ENCODE measurements around the gene SMG5. TPM values are rescaled to one million over a fixed set of nuclear protein-coding genes. Genes with fewer than 3 reads are reported as not detected.

SMG5 gene
- total RNA-seq, 1 donor from 2014 or later, result 114 TPM

DNA sequence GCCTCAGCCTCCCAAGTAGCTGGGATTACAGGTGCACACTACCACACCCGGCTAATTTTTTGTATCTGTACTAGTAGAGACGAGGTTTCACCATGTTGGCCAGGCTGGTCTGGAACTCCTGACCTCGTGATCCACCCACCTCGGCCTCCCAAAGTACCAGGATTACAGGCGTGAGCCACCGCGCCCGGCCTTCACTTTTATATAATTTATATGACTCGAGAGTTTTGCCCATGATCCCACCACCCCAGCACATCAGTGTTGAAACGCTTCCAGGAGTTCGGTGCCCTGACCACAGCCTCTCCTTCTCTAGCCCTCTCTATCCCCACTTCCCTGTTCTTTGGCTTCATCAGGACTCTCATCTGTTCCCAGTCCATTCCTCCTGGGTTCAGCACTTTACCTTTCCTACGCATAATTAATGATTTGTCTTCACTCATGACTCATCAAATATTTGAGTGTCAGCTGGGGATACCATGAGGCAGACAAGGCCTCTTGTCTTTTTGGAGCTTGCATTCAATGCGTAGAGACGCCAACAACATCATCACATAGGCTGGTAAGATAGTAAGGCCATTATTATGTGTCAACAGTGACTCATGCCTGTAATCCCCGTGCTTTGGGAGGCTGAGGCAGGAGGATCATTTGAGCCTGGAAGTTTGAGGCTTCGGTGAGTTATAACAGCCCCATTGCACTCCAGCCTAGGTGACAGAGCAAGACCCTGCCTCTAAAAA, 68.4 kb downstream of the SMG5 start:
- H3K27ac Mint-ChIP-seq, result peak overlapping the region; percentile 62
- H3K27me3 Mint-ChIP-seq, result no peaks in the 10 kb centered on the region
- DNase-seq (ENCODE audit: low spot score, unreplicated experiment), result no peak
- peak overlapping the region; percentile 65 for H3K4me3 Mint-ChIP-seq (ENCODE audit: low read depth)
- TF ChIP-seq, protein P1, sequence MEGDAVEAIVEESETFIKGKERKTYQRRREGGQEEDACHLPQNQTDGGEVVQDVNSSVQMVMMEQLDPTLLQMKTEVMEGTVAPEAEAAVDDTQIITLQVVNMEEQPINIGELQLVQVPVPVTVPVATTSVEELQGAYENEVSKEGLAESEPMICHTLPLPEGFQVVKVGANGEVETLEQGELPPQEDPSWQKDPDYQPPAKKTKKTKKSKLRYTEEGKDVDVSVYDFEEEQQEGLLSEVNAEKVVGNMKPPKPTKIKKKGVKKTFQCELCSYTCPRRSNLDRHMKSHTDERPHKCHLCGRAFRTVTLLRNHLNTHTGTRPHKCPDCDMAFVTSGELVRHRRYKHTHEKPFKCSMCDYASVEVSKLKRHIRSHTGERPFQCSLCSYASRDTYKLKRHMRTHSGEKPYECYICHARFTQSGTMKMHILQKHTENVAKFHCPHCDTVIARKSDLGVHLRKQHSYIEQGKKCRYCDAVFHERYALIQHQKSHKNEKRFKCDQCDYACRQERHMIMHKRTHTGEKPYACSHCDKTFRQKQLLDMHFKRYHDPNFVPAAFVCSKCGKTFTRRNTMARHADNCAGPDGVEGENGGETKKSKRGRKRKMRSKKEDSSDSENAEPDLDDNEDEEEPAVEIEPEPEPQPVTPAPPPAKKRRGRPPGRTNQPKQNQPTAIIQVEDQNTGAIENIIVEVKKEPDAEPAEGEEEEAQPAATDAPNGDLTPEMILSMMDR (IDR thresholded peaks at IDR 0.05; ENCODE audit: unreplicated experiment), result no peak
- H3K4me1 Mint-ChIP-seq (ENCODE audit: low read depth), result peaks cover 10% of the 10 kb centered on the region
- H3K9me3 Mint-ChIP-seq (ENCODE audit: low read depth), result no peaks in the 10 kb centered on the region
- H3K36me3 Mint-ChIP-seq (ENCODE audit: insufficient read depth), result peaks cover 4% of the 10 kb centered on the region

DNA sequence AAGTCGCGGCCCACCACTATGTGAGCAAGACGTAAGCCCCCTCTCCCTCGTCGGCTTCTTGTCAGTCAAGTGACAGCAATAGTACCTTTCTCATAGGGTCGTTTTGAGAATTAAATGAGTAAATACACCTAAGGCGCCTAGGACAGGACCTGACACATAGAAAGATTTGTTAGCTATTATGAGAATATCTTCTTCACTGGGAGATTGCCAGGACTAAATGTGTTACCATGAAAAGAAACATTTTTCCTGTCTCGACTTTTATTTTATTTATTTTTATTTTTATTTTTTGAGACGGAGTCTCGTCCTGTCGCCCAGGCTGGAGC, 69.0 kb downstream of the SMG5 start:
- Mint-ChIP-seq H3K36me3 (ENCODE audit: insufficient read depth) (peaks cover 3% of the 10 kb centered on the region), H3K4me1 (ENCODE audit: low read depth) (peaks cover 10% of the 10 kb centered on the region), H3K9me3 (ENCODE audit: low read depth) (no peaks in the 10 kb centered on the region), H3K4me3 (ENCODE audit: low read depth) (peak overlapping the region; percentile 93), H3K27me3 (no peaks in the 10 kb centered on the region), H3K27ac (peak overlapping the region; percentile 100)
- TF ChIP-seq, protein P1 (IDR thresholded peaks at IDR 0.05; ENCODE audit: unreplicated experiment), result no peak
- DNase-seq (ENCODE audit: low spot score, unreplicated experiment), result no peak

DNA sequence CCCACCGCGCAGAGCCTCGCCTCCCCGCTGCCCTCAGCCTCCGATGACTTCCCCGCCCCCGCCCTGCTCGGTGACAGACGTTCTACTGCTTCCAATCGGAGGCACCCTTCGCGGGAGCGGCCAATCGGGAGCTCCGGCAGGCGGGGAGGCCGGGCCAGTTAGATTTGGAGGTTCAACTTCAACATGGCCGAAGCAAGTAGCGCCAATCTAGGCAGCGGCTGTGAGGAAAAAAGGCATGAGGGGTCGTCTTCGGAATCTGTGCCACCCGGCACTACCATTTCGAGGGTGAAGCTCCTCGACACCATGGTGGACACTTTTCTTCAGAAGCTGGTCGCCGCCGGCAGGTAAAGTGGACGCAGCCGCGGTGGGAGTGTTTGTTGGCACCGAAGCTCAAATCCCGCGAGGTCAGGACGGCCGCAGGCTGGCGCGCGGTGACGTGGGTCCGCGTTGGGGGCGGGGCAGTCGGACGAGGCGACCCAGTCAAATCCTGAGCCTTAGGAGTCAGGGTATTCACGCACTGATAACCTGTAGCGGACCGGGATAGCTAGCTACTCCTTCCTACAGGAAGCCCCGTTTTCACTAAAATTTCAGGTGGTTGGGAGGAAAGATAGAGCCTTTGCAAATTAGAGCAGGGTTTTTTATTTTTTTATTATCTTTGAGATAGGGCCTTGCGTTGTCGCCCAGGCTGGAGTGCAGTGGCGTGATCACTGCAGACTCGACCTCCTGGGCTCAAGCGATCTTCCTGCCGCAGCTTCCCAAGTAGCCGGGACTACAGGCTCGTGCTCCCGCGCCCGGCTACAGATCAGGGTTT, 69.6 kb downstream of the SMG5 start, which contains the start of gene PMF1:
TSS of gene PMF1 (plus strand) at position 175 of the 811 bp plus-strand sequence. CDS start at position 184, 9 bp downstream.
- Mint-ChIP-seq H3K27me3 (no peaks in the 10 kb centered on the region), H3K27ac (peak within 1 kb of the TSS; percentile 100), H3K4me3 (ENCODE audit: low read depth) (peak within 1 kb of the TSS; percentile 93), H3K4me1 (ENCODE audit: low read depth) (peaks cover 10% of the 10 kb centered on the region), H3K9me3 (ENCODE audit: low read depth) (no peaks in the 10 kb centered on the region), H3K36me3 (ENCODE audit: insufficient read depth) (peaks cover 3% of the 10 kb centered on the region)
- DNase-seq (ENCODE audit: low spot score, unreplicated experiment), result peak; percentile 90
- TF ChIP-seq, protein P1 (IDR thresholded peaks at IDR 0.05; ENCODE audit: unreplicated experiment), result no peak

DNA sequence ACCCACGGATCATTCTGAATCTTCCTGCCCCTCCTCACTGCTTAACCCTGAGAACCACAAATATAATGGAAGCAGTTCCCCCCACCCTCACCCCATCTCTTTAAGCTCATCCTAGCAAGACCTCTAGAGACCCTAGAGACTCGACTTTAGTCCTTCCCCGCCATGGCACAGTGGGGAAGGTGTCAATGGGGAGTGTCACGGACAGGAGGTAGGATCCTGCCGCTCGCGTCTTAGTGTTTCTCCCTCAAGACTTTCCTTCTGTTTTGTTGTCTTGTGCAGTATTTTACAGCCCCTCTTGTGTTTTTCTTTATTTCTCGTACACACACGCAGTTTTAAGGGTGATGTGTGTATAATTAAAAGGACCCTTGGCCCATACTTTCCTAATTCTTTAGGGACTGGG, 70.5 kb downstream of the SMG5 start:
- H3K36me3 Mint-ChIP-seq (ENCODE audit: insufficient read depth), result peaks cover 5% of the 10 kb centered on the region
- no peaks in the 10 kb centered on the region for H3K27me3 Mint-ChIP-seq
- DNase-seq (ENCODE audit: low spot score, unreplicated experiment), result no peak
- H3K4me3 Mint-ChIP-seq (ENCODE audit: low read depth), result peak overlapping the region; percentile 93
- peak overlapping the region; percentile 100 for H3K27ac Mint-ChIP-seq
- TF ChIP-seq, protein P1 (IDR thresholded peaks at IDR 0.05; ENCODE audit: unreplicated experiment), result no peak
- H3K4me1 Mint-ChIP-seq (ENCODE audit: low read depth), result peaks cover 10% of the 10 kb centered on the region
- no peaks in the 10 kb centered on the region for H3K9me3 Mint-ChIP-seq (ENCODE audit: low read depth)

DNA sequence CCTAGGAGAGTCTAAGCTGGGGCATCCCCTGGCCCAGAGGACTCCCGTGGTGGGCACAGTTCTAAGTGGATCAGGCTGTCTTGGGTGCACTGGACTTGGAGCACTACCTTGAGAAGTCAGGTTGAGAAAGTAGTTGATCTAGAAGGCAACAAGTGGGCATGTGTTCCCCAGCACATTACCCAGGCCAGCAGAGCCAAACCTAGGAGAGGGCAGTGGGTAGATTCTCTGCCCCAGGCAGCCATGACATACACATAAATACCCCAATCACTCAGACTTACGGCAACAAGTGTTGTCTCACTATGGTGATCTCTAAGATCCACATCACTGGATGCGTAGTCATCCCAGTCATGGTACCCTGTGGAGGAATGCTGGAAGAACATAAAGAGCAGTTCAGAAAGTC, 71.4 kb downstream of the SMG5 start:
- Mint-ChIP-seq H3K4me1 (ENCODE audit: low read depth) (peaks cover 10% of the 10 kb centered on the region), H3K9me3 (ENCODE audit: low read depth) (no peaks in the 10 kb centered on the region), H3K27ac (no peak overlapping the region), H3K36me3 (ENCODE audit: insufficient read depth) (peaks cover 5% of the 10 kb centered on the region), H3K4me3 (ENCODE audit: low read depth) (no peak overlapping the region), H3K27me3 (no peaks in the 10 kb centered on the region)
- TF ChIP-seq, protein P1 (IDR thresholded peaks at IDR 0.05; ENCODE audit: unreplicated experiment), result no peak
- no peak for DNase-seq (ENCODE audit: low spot score, unreplicated experiment)
